ENCODE data around the gene NTSR2.

GRCh38 chr2:11613297-11613696 lies 56.7 kb downstream of the NTSR2 start:
- TF ChIP-seq POLR2A (IDR thresholded peaks at IDR 0.05) (no peak), POLR2AphosphoS5 (IDR thresholded peaks at IDR 0.05) (no peak)
- TF ChIP-seq, protein P1, sequence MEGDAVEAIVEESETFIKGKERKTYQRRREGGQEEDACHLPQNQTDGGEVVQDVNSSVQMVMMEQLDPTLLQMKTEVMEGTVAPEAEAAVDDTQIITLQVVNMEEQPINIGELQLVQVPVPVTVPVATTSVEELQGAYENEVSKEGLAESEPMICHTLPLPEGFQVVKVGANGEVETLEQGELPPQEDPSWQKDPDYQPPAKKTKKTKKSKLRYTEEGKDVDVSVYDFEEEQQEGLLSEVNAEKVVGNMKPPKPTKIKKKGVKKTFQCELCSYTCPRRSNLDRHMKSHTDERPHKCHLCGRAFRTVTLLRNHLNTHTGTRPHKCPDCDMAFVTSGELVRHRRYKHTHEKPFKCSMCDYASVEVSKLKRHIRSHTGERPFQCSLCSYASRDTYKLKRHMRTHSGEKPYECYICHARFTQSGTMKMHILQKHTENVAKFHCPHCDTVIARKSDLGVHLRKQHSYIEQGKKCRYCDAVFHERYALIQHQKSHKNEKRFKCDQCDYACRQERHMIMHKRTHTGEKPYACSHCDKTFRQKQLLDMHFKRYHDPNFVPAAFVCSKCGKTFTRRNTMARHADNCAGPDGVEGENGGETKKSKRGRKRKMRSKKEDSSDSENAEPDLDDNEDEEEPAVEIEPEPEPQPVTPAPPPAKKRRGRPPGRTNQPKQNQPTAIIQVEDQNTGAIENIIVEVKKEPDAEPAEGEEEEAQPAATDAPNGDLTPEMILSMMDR (IDR thresholded peaks at IDR 0.05) = no peak
